Breast epithelium (tissue), 4 donors: ENCODE results near the gene LAMC1. TPM values are rescaled to one million over a fixed set of nuclear protein-coding genes. Genes with fewer than 3 reads are reported as not detected.

ENCODE experiments used
- DNase-seq, 2 donors: peaks; one replicate each; pipeline ENCODE4 v3.0.0-alpha.2; 2019; ENCODE audit warnings: low spot score in 2 of 2
- H3K27ac ChIP-seq, 2 donors: fragments of 200-600 bp; sonication (generic) in 1 of 2; one replicate each; pipeline ENCODE4 v1.5.1; 2016 to 2019; ENCODE audit warnings: mild to moderate bottlenecking in 1 of 2
- H3K27me3 ChIP-seq, 2 donors: fragments of 200-600 bp; sonication (generic) in 1 of 2; one replicate each; pipeline versions ENCODE4 v1.5.1 to v1.6.0; 2017 to 2019; ENCODE audit warnings: control low read depth in 1 of 2, mild to moderate bottlenecking in 1 of 2
- H3K36me3 ChIP-seq: fragments of 200-600 bp; one replicate; pipeline ENCODE4 v1.5.1; 2019
- H3K4me1 ChIP-seq, 2 donors: fragments of 200-600 bp; sonication (generic); one replicate each; pipeline ENCODE4 v1.5.1; 2016 to 2019; ENCODE audit warnings: control low read depth in 1 of 2
- H3K4me3 ChIP-seq, 3 donors: fragments of 200-600 bp; sonication (generic); 1 replicate in 2 of 3; 2 replicates in 1 of 3; pipeline ENCODE4 v1.5.1; 2016 to 2019; ENCODE audit warnings: mild to moderate bottlenecking in 3 of 3, moderate library complexity in 2 of 3
- H3K9me3 ChIP-seq, 2 donors: fragments of 200-600 bp; sonication (generic) in 1 of 2; one replicate each; pipeline ENCODE4 v1.5.1; 2016 to 2019; ENCODE audit warnings: control low read depth in 1 of 2
- POLR2A ChIP-seq: fragments of 450-650 bp; IDR thresholded peaks from one replicate; pipeline ENCODE4 v1.6.1; 2016; ENCODE audit warnings: antibody characterized with exemption, mild to moderate bottlenecking, moderate library complexity
- POLR2AphosphoS5 ChIP-seq, 3 donors: sonication (generic); formaldehyde crosslinking; IDR thresholded peaks; one replicate each; pipeline ENCODE4 v1.6.1; 2017; ENCODE audit warnings: antibody characterized with exemption in 3 of 3
- intact Hi-C: fragments of 100-400 bp; cut with DNase I; formaldehyde crosslinking; loops from one replicate; pipeline ENCODE4 v1.15.1; 2023; ENCODE audit warnings: low total_unique reads
- total RNA-seq, 3 donors: library from RNA; depleted of rRNA; stranded (reverse); fragments of >200 nt; gene quantifications; one replicate each; pipeline ENCODE4 v1.1.0, GENCODE V29; 2016
- TF ChIP-seq, protein P1 (sequence below), 3 donors: fragments of 450-650 bp; IDR thresholded peaks; one replicate each; pipeline ENCODE4 v1.5.1; 2016 to 2017; ENCODE audit warnings: antibody characterized with exemption in 3 of 3, mild to moderate bottlenecking in 3 of 3, moderate library complexity in 3 of 3

The LAMC1 gene
- total RNA-seq, 3 donors from 2014 or later, result 125 to 679 (median 249) TPM

DNA sequence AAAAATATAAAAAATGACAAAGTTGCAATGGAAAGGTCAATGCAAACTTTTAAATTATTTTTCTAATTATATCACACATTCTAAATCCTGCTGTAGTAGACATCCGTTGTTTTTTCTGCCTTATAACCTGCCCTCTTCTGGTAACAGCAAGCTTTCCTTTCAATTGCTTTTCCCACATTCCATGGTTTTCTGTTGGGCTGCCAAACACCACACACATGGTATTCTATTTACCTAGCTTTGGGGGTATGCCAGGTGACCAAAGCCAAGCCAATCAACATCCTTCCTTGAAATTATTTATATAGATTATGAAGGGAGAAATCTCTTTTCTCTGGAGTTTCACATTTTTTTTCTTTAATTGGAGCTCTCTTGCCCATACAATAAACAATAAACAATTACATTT lies 3.4 kb upstream of the LAMC1 start:
- DNase-seq, result peak in 1 of 2 donors; percentile 32
- Histone ChIP-seq H3K4me3 (no peak overlapping the region), H3K4me1 (no peaks in the 10 kb centered on the region), H3K36me3 (no peaks in the 10 kb centered on the region), H3K27me3 (no peaks in the 10 kb centered on the region), H3K27ac (no peak overlapping the region), H3K9me3 (no peaks in the 10 kb centered on the region)
- no peak for TF ChIP-seq POLR2AphosphoS5 (IDR thresholded peaks at IDR 0.05)
- no peak for TF ChIP-seq POLR2A
- TF ChIP-seq, protein P1, sequence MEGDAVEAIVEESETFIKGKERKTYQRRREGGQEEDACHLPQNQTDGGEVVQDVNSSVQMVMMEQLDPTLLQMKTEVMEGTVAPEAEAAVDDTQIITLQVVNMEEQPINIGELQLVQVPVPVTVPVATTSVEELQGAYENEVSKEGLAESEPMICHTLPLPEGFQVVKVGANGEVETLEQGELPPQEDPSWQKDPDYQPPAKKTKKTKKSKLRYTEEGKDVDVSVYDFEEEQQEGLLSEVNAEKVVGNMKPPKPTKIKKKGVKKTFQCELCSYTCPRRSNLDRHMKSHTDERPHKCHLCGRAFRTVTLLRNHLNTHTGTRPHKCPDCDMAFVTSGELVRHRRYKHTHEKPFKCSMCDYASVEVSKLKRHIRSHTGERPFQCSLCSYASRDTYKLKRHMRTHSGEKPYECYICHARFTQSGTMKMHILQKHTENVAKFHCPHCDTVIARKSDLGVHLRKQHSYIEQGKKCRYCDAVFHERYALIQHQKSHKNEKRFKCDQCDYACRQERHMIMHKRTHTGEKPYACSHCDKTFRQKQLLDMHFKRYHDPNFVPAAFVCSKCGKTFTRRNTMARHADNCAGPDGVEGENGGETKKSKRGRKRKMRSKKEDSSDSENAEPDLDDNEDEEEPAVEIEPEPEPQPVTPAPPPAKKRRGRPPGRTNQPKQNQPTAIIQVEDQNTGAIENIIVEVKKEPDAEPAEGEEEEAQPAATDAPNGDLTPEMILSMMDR (IDR thresholded peaks at IDR 0.05), result no peak
- intact Hi-C loops, result no loop called here

DNA sequence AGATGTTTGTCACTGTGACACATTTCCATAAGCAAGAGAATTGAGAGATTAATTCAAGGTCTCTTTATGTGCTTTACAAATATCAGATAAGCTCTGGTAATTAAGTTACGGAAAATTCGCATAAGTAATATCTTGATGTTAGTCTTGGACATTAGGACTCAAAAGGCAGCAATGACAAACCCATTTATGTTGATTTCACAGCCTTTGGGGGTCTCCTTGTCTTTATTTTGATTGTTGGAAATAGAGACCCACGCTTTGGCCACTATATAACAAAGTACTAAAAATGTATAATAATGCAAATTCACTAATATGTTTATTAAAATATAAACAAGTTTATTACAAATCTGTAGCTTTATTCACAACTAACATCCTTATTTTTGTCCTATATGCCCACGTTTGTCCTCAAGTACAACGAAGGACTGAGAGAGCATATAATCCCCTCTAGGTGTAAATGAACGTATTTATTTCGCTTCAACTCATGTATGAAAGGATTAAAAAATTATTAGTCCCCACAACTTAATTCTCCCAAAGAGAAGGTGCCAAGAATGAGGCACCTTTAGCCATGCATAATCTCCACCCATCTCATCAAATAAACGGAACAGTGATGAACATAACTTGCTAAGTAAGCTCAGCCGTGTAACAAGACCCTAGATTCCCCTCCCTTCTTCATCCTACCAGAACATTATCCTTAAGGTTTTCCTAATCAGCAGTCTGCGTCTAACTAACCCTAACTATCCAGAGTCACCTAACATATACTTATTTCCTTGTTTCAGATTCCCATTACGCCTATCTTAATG lies 1.6 kb upstream of the LAMC1 start:
- intact Hi-C loops, result no loop called here
- H3K4me3 ChIP-seq, result peak overlapping the region; percentile 83 to 94 (median 94)

DNA sequence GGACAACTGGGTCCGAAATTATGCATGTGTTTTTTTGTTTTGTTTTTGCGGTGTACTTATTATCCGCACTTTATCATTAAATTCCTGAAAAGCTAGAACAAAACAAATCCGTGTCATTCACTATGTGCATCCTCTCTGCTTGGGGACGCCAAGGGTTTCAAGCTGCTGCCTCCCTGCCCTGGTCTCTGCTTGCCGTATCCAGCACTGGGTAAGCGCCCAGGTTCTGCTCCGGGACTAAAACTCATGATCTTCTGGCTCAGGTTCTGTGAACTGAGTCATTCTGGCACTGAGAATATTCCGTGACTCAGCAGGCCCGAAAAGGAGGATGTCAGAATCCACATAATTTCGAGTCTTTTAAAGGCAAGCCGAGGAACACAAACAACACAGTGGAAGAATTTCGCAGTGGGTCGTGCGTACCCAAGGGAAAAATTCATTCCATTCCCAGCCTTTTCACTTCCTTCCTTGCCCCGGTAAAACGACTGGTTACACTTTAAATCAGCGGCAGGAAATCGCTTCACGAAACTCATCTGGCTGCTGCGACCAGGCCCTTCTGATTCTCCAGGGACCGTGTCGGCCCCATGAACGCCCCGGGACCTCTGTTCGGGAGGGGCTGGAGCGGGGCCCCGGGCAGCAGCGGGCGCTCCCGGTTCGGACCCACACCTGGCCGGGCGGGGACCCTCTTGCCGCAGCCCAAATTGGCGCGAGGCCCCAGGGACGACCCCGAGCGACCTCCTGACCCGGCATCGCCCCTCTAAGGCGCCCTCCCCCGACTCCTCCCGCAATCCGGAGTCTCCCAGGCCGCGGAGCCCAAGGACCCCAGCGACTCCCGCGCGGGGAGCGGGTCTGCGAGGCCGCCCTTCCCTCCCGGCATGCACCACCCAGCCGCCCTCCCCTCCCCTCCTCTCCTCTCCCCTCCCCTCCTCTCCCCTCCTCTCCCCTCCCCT lies 746 bp upstream of the LAMC1 start:
- Histone ChIP-seq H3K9me3 (no peaks in the 10 kb centered on the region), H3K27me3 (no peaks in the 10 kb centered on the region), H3K27ac (peak overlapping the region; percentile 99 to 100), H3K4me1 (peaks cover 0 to 2% of the 10 kb centered on the region in 2 donors), H3K4me3 (peak overlapping the region; percentile 83 to 94 (median 94)), H3K36me3 (no peaks in the 10 kb centered on the region)
- intact Hi-C loops, result no loop called here
- TF ChIP-seq, protein P1 (IDR thresholded peaks at IDR 0.05), result no peak
- peak; percentile 89 to 95 (median 90) for TF ChIP-seq POLR2AphosphoS5 (IDR thresholded peaks at IDR 0.05)
- peak; percentile 30 for TF ChIP-seq POLR2A
- DNase-seq, result peak; percentile 82 to 89

More for the DNA sequence above, 1.6 kb upstream of the LAMC1 start:
- DNase-seq, result no peak
- H3K27me3 ChIP-seq, result no peaks in the 10 kb centered on the region
- H3K9me3 ChIP-seq, result no peaks in the 10 kb centered on the region
- H3K4me1 ChIP-seq, result no peaks in the 10 kb centered on the region
- H3K27ac ChIP-seq, result peak overlapping the region; percentile 99 to 100
- H3K36me3 ChIP-seq, result no peaks in the 10 kb centered on the region
- TF ChIP-seq POLR2A (no peak), POLR2AphosphoS5 (IDR thresholded peaks at IDR 0.05) (no peak)
- TF ChIP-seq, protein P1 (IDR thresholded peaks at IDR 0.05), result no peak

GRCh38 chr1:183023601-183024316 lies 539 bp downstream of the LAMC1 start:
- peak overlapping the region; percentile 83 to 94 (median 94) for H3K4me3 ChIP-seq
- H3K27me3 ChIP-seq, result no peaks in the 10 kb centered on the region
- TF ChIP-seq, protein P1 (IDR thresholded peaks at IDR 0.05), result peak; percentile 58 to 78 (median 63)
- TF ChIP-seq POLR2AphosphoS5 (IDR thresholded peaks at IDR 0.05) (peak; percentile 39 to 43 (median 40)), POLR2A (no peak)
- no peaks in the 10 kb centered on the region for H3K36me3 ChIP-seq
- intact Hi-C loops, result no loop called here
- H3K27ac ChIP-seq, result peak overlapping the region; percentile 99 to 100
- DNase-seq, result peak; percentile 75 to 80
- H3K9me3 ChIP-seq, result no peaks in the 10 kb centered on the region
- H3K4me1 ChIP-seq, result peaks cover 0 to 5% of the 10 kb centered on the region in 2 donors
